ENCODE measurements around the gene POLR3B.

GRCh38 chr12:106511365-106511764 lies 153.8 kb downstream of the POLR3B start:
- TF ChIP-seq POLR2A (IDR thresholded peaks at IDR 0.05; ENCODE audit: low read length) (no peak), GATA1 (IDR thresholded peaks at IDR 0.05; ENCODE audit: low read depth, low read length) (no peak)
